Calu3 (cell line): ENCODE measurements around the gene PCDHGA12. TPM values are rescaled to one million over a fixed set of nuclear protein-coding genes. Genes with fewer than 3 reads are reported as not detected.

Source experiments
- BruUV-seq: library from RNA; stranded (reverse); fragments of 400-500 nt; replicated peaks from 2 replicates; lab custom pipeline; 2021; lab: Mats Ljungman, UMichigan
- CTCF ChIA-PET: fragments of 300-600 bp; sonication (Branson Sonifier 250); formaldehyde crosslinking; loops from one replicate; lab custom pipeline; 2022; ENCODE audit warnings: antibody characterized with exemption; lab: Charles Lee
- DNase-seq: peaks from one replicate; pipeline ENCODE4 v3.0.0; 2022
- H3K27ac Mint-ChIP-seq: one replicate; pipeline ENCODE4 v1.8.0; 2022; ENCODE audit warnings: mixed read lengths; ENCODE audit not compliant: unreplicated experiment
- H3K27me3 Mint-ChIP-seq: one replicate; pipeline ENCODE4 v1.8.0; 2022; ENCODE audit warnings: mixed read lengths; ENCODE audit not compliant: unreplicated experiment
- H3K36me3 Mint-ChIP-seq: one replicate; pipeline ENCODE4 v1.8.0; 2022; ENCODE audit warnings: mild to moderate bottlenecking, moderate library complexity, mixed read lengths; ENCODE audit not compliant: insufficient read depth, unreplicated experiment
- H3K4me1 Mint-ChIP-seq: one replicate; pipeline ENCODE4 v1.8.0; 2022; ENCODE audit warnings: mild to moderate bottlenecking, low read depth, mixed read lengths; ENCODE audit not compliant: unreplicated experiment
- H3K4me3 Mint-ChIP-seq: one replicate; pipeline ENCODE4 v1.8.0; 2022; ENCODE audit warnings: mild to moderate bottlenecking, low read depth, moderate library complexity, mixed read lengths; ENCODE audit not compliant: unreplicated experiment
- H3K9me3 Mint-ChIP-seq: one replicate; pipeline ENCODE4 v1.8.0; 2022; ENCODE audit warnings: low read depth, mixed read lengths; ENCODE audit not compliant: unreplicated experiment
- intact Hi-C: fragments of 100-400 bp; cut with micrococcal nuclease; formaldehyde crosslinking; loops from one replicate; pipeline ENCODE4 v1.10.0; 2022; ENCODE audit not compliant: unreplicated experiment
- total RNA-seq: library from RNA; stranded (reverse); gene quantifications from 2 replicates; pipeline ENCODE4 v1.2.3, GENCODE V29; 2022
- TF ChIP-seq, protein P1 (sequence below): fragments of 200-600 bp; IDR thresholded peaks from one replicate; pipeline ENCODE4 v1.8.0; 2022; ENCODE audit warnings: antibody characterized with exemption; ENCODE audit not compliant: unreplicated experiment

The PCDHGA12 gene
- total RNA-seq, 1 experiment from 2014 or later, result 2.9 TPM

DNA sequence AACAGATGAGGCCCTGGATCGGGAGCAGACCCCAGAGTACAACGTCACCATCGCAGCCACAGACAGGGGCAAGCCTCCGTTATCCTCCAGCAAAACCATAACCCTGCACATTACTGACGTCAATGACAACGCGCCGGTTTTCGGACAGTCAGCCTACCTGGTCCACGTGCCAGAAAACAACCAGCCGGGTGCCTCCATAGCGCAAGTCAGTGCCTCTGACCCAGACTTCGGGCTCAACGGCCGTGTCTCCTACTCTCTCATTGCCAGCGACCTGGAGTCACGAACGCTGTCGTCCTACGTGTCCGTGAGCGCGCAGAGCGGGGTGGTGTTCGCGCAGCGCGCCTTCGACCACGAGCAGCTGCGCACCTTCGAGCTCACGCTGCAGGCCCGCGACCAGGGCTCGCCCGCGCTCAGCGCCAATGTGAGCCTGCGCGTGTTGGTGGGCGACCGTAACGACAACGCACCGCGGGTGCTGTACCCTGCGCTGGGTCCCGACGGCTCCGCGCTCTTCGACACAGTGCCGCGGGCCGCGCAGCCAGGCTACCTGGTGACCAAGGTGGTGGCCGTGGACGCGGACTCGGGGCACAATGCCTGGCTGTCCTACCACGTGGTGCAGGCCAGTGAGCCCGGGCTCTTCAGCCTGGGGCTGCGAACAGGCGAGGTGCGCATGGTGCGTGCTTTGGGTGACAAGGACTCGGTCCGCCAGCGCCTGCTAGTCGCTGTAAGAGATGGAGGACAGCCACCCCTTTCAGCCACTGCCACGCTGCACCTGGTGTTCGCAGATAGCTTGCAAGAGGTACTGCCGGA lies 11.0 kb upstream of the PCDHGA12 start:
- H3K36me3 Mint-ChIP-seq, result peaks cover 33% of the 10 kb centered on the region
- CTCF ChIA-PET, result interaction anchor here (0.7 kb wide), 1 partner anchor 72 kb away, joined by 3 read pairs; no protein-coding TSS in a partner anchor
- peak overlapping the region; percentile 69 for H3K4me3 Mint-ChIP-seq
- H3K27ac Mint-ChIP-seq, result no peak overlapping the region
- DNase-seq, result no peak
- H3K27me3 Mint-ChIP-seq, result no peaks in the 10 kb centered on the region
- BruUV-seq, result no TSS peak
- intact Hi-C loops, result no loop called here
- peaks cover 7% of the 10 kb centered on the region for H3K4me1 Mint-ChIP-seq
- H3K9me3 Mint-ChIP-seq, result peaks cover 17% of the 10 kb centered on the region
- TF ChIP-seq, protein P1, sequence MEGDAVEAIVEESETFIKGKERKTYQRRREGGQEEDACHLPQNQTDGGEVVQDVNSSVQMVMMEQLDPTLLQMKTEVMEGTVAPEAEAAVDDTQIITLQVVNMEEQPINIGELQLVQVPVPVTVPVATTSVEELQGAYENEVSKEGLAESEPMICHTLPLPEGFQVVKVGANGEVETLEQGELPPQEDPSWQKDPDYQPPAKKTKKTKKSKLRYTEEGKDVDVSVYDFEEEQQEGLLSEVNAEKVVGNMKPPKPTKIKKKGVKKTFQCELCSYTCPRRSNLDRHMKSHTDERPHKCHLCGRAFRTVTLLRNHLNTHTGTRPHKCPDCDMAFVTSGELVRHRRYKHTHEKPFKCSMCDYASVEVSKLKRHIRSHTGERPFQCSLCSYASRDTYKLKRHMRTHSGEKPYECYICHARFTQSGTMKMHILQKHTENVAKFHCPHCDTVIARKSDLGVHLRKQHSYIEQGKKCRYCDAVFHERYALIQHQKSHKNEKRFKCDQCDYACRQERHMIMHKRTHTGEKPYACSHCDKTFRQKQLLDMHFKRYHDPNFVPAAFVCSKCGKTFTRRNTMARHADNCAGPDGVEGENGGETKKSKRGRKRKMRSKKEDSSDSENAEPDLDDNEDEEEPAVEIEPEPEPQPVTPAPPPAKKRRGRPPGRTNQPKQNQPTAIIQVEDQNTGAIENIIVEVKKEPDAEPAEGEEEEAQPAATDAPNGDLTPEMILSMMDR, result no peak

- H3K36me3 Mint-ChIP-seq, result peaks cover 30% of the 10 kb centered on the region
- intact Hi-C loops, result no loop called here
- no TSS peak for BruUV-seq
- DNase-seq, result no peak
- H3K27me3 Mint-ChIP-seq, result no peaks in the 10 kb centered on the region
- H3K9me3 Mint-ChIP-seq, result peaks cover 20% of the 10 kb centered on the region
- H3K4me3 Mint-ChIP-seq, result no peak within 1 kb of the TSS
- TF ChIP-seq, protein P1, result no peak
- no peak within 1 kb of the TSS for H3K27ac Mint-ChIP-seq
- peaks cover 7% of the 10 kb centered on the region for H3K4me1 Mint-ChIP-seq
- CTCF ChIA-PET, result no interaction called here
These were observed 9.3 kb upstream of the PCDHGA12 start, which contains the start of gene PCDHGA11 for GRCh38 chr5:141420855-141421488. PCDHGA11 (plus strand) TSS chr5:141421051; CDS start chr5:141421228, 177 bp downstream.

DNA sequence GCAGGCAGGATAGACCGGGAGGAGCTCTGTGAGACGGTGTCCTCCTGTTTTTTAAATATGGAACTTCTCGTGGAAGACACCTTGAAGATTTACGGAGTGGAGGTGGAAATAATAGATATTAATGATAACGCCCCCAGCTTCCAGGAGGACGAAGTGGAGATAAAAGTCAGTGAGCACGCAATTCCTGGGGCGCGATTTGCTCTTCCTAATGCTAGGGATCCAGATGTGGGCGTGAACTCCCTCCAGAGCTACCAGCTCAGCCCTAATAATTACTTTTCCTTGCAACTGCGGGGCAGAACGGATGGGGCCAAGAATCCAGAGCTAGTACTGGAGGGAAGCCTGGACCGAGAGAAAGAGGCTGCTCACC lies 8.8 kb upstream of the PCDHGA12 start:
- Mint-ChIP-seq H3K36me3 (peaks cover 30% of the 10 kb centered on the region), H3K27me3 (no peaks in the 10 kb centered on the region), H3K9me3 (peaks cover 20% of the 10 kb centered on the region), H3K4me1 (peaks cover 7% of the 10 kb centered on the region), H3K4me3 (no peak overlapping the region), H3K27ac (no peak overlapping the region)
- intact Hi-C loops, result no loop called here
- TF ChIP-seq, protein P1, result no peak
- CTCF ChIA-PET, result no interaction called here
- DNase-seq, result no peak
- no TSS peak for BruUV-seq

DNA sequence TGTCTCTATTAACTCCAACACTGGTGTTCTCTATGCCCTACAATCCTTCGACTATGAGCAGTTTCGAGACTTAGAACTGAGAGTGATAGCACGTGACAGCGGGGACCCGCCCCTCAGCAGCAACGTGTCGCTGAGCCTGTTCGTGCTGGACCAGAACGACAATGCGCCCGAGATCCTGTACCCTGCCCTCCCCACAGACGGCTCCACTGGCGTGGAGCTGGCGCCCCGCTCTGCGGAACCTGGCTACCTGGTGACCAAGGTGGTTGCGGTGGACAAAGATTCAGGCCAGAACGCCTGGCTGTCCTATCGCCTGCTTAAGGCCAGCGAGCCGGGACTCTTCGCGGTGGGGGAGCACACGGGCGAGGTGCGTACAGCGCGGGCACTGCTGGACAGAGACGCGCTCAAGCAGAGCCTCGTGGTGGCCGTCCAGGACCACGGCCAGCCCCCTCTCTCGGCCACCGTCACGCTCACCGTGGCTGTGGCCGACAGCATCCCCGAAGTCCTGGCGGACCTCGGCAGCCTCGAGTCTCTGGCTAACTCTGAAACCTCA lies 7.5 kb upstream of the PCDHGA12 start:
- CTCF ChIA-PET, result no interaction called here
- Mint-ChIP-seq H3K27ac (no peak overlapping the region), H3K27me3 (no peaks in the 10 kb centered on the region), H3K4me1 (peaks cover 4% of the 10 kb centered on the region), H3K4me3 (no peak overlapping the region), H3K9me3 (peaks cover 22% of the 10 kb centered on the region), H3K36me3 (peaks cover 24% of the 10 kb centered on the region)
- TF ChIP-seq, protein P1, result no peak
- no TSS peak for BruUV-seq
- no peak for DNase-seq
- intact Hi-C loops, result no loop called here
